ENCODE data around the gene GNG7.

The GNG7 gene

DNA sequence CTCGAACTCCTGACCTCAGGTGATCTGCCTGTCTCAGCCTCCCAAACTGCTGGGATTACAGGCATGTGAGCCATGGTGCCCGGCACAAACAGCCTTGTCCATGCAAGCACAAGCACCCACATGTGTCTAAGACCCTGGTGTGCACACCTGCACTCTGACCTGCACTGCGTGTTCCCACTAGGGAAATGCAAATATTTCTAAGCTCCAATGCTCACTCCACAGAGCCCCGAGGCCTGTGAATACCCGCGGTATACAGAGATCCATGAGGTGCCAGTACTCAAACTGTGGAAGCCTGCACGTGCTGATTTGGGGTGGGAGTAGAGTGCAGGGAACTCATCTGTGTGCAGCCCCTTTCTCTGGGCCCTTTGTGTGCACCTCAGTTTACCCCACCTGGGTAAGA is 211.8 kb downstream of the GNG7 start:
- no peak overlapping the region for H3K4me3 ChIP-seq (ENCODE audit: low read depth, low read length)
- DNase-seq (ENCODE audit: low read depth), result no peak
- TF ChIP-seq, protein P1, sequence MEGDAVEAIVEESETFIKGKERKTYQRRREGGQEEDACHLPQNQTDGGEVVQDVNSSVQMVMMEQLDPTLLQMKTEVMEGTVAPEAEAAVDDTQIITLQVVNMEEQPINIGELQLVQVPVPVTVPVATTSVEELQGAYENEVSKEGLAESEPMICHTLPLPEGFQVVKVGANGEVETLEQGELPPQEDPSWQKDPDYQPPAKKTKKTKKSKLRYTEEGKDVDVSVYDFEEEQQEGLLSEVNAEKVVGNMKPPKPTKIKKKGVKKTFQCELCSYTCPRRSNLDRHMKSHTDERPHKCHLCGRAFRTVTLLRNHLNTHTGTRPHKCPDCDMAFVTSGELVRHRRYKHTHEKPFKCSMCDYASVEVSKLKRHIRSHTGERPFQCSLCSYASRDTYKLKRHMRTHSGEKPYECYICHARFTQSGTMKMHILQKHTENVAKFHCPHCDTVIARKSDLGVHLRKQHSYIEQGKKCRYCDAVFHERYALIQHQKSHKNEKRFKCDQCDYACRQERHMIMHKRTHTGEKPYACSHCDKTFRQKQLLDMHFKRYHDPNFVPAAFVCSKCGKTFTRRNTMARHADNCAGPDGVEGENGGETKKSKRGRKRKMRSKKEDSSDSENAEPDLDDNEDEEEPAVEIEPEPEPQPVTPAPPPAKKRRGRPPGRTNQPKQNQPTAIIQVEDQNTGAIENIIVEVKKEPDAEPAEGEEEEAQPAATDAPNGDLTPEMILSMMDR (IDR thresholded peaks at IDR 0.05; ENCODE audit: low read depth, low read length, missing control alignments), result no peak

DNA sequence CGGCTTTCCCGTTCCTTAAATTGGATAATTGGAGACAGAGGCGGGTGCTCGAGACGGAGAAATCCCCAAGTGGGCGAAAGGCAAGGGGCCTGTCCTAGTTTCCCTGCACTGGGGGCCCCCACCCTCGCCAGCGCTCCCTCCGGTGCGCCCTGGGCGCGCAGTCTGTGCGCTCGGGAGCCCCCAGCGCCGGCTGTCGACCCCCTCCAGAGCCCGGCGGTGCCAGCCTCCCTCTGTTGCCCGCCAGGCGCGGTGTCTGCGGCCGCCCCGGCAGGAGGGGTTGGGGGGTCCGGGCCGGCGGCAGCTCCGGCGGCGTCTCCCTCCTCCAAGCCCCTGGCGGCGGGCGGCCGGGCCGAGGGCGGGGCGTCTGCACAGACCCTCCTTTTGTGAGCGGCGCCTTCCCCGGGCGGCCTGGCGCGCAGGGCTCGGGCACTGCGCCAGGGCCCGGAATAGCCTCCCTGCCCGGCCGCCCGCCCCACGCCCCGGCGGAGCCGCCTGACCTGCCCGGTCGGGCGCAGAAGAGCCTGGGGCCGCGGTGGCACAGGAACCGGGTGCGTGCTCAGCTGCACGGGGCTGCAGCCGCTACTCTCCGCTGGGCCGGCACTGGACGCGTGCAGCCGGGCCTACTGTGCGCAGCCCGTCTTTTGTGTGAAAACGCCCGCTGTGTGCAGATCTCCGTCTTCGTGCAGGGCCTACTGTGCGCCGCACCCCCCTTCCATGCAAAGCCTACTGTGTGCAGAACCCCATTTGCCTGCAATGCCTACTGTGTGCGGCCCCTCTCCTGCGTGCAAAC is 213.4 kb downstream of the GNG7 start:
- TF ChIP-seq, protein P1 (IDR thresholded peaks at IDR 0.05; ENCODE audit: low read depth, low read length, missing control alignments), result no peak
- H3K4me3 ChIP-seq (ENCODE audit: low read depth, low read length), result peak overlapping the region; percentile 15; the same call in 1 of the 2 replicates
- DNase-seq (ENCODE audit: low read depth), result no peak

DNA sequence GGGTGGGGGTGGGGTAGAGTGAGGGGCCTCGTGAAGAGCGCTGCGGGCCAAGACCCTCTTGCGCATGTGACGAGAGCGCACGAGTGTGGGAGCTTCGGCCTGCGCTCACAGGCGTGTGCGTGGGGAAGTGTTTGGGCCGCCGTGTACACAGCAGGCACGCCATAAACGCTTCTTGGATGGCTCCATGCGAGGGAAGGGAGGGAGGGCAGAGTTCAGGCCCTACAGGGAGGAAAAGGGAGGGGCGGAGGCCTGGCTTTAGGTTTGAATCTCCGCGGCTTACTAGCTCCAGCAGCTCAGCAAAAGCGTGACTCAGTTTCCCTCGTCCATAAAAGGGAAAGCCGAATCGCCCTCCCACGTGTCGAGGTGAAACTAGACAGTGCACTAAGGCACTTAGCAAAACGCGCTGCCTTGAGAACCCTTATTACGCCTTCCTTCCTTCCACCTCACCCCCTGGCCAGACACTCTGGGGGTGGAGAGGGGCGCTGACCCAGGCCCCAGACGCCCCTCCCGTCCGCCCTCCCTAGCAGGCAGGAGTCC is 214.0 kb downstream of the GNG7 start:
- no peak for DNase-seq (ENCODE audit: low read depth)
- H3K4me3 ChIP-seq (ENCODE audit: low read depth, low read length), result no peak overlapping the region; the same call in 1 of the 2 replicates
- TF ChIP-seq, protein P1 (IDR thresholded peaks at IDR 0.05; ENCODE audit: low read depth, low read length, missing control alignments), result no peak

DNA sequence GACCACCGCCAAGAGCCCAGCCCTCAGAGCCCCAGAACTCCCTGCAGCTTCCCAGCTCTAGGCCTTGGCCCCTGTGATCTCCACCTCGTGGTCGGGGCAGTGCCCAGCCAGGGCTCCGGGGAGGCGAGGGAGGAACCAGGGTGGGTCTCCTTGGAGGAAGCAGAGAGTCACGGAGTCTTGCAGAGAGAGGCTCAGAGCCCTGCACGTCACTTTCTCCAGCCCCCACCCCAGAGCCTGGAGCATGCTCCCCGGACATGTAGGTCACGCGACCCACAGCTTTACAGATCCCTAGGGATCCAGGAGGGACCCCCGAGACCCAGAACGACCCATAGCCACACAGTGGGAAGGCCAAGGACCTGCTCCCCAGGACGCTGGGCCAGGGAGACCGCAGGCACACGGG is 214.7 kb downstream of the GNG7 start:
- no peak overlapping the region for H3K4me3 ChIP-seq (ENCODE audit: low read depth, low read length)
- TF ChIP-seq, protein P1 (IDR thresholded peaks at IDR 0.05; ENCODE audit: low read depth, low read length, missing control alignments), result no peak
- DNase-seq (ENCODE audit: low read depth), result no peak

DNA sequence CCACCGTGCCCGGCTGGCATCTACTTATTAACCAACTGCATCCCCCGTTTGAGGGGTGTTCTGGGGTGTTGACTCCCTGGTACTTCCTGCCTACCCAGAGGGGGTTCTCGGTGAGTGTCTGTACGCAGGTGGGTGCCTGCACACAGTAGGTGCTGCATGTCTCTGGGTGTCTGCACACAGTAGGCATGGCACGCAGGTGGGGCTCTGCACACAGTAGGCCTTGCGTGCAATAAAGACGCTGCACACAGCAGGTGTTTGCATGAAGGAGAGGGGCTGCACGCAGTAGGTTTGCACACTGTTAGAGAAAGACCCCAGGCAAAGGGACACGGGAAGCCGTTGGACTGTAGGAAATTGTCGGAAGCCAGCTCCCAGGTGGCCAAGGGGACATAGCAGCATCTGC is 215.4 kb downstream of the GNG7 start:
- no peak overlapping the region for H3K4me3 ChIP-seq (ENCODE audit: low read depth, low read length)
- DNase-seq (ENCODE audit: low read depth), result no peak
- TF ChIP-seq, protein P1 (IDR thresholded peaks at IDR 0.05; ENCODE audit: low read depth, low read length, missing control alignments), result no peak

DNA sequence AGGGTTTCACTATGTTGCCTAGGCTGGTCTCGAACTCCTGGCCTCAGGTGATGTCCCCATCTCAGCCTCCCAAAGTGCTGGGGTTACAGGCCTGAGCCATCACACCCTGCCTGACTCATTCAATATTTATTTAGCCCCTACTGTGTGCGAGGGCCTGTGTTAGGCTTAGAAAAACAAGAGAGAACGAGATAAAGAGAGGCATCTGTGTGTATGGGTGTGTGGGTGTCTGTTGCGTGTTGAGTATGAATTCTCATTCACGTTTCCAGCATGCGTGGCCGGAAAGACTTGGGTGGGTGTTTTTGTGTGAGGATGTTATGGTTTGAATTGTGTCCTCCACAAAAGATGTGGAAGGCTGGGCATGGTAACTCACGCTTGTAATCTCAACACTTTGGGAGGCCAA is 217.1 kb downstream of the GNG7 start:
- no peak for DNase-seq (ENCODE audit: low read depth)
- TF ChIP-seq, protein P1 (IDR thresholded peaks at IDR 0.05; ENCODE audit: low read depth, low read length, missing control alignments), result no peak
- H3K4me3 ChIP-seq (ENCODE audit: low read depth, low read length), result no peak overlapping the region
